Prostate gland (tissue), 2 donors: ENCODE data around the gene DENND5A.

Source experiments
- CTCF ChIP-seq, 4 experiments: fragments of 200-600 bp in 2 of 4; fragments of 450-650 bp in 2 of 4; sonication (generic) in 2 of 4; IDR thresholded peaks; 1 replicate in 3 of 4; 2 replicates in 1 of 4; pipeline ENCODE4 v1.5.1; 2016 to 2019; ENCODE audit warnings: antibody characterized with exemption in 4 of 4, mild to moderate bottlenecking in 2 of 4, moderate library complexity in 2 of 4
- POLR2AphosphoS5 ChIP-seq: sonication (generic); formaldehyde crosslinking; IDR thresholded peaks from one replicate; pipeline ENCODE4 v1.6.1; 2017; ENCODE audit warnings: antibody characterized with exemption

DNA sequence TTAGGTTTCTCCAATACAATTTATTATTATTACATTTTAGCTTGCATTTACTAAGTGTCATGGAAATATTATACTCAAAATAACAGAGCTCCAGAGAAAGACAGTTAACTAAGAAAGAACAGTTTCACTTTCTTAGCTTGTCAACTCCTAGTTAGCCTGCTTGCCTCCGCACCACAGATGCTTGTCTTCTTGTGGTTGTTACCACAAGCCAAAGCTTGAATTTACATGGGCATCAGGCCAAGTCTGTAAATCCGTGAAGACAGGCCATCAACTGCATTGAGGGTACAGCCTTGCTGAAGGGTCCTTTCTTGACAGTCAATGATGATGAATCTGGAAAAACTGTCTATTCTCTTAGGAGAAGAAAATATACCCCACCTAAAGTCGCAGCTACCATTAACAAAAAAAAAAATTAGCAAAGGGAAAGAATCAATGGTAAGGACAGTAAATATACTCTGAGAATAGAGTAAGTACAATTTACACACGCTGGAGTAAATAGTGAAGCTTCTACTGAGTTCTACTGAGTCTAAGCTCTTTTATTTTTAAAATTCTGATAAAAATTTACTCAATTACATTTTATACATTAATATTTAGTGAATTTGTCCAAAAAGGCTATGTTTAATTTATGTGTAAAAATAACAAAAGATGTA is 15.6 kb upstream of the DENND5A start:
- TF ChIP-seq POLR2AphosphoS5 (peak; percentile 82), CTCF (IDR thresholded peaks at IDR 0.05) (no peak)
